Activated CD4-positive, CD25-positive, alpha-beta regulatory T cell treated with anti-CD3 and anti-CD28 coated beads, Interleukin-2, amount 50 U/mL, for 16 hours (primary cell): Measurements from ENCODE around the gene UGT1A10.

Experiments
- DNase-seq: peaks from one replicate; pipeline ENCODE4 v3.0.0-alpha.2; 2020; ENCODE audit warnings: low read depth, low spot score

Gene UGT1A10

GRCh38 chr2:233803994-233804393 is 167.7 kb downstream of the UGT1A10 start:
- no peak for DNase-seq

GRCh38 chr2:233807215-233807865 is 171.1 kb downstream of the UGT1A10 start:
- no peak for DNase-seq

GRCh38 chr2:233807966-233808935 is 172.0 kb downstream of the UGT1A10 start:
- DNase-seq: no peak

GRCh38 chr2:233810385-233810784 is 174.1 kb downstream of the UGT1A10 start:
- DNase-seq: no peak

GRCh38 chr2:233811087-233811486 is 174.8 kb downstream of the UGT1A10 start:
- DNase-seq: no peak

GRCh38 chr2:233811732-233812131 is 175.5 kb downstream of the UGT1A10 start:
- no peak for DNase-seq

GRCh38 chr2:233813236-233814055 is 177.2 kb downstream of the UGT1A10 start:
- no peak for DNase-seq

DNA sequence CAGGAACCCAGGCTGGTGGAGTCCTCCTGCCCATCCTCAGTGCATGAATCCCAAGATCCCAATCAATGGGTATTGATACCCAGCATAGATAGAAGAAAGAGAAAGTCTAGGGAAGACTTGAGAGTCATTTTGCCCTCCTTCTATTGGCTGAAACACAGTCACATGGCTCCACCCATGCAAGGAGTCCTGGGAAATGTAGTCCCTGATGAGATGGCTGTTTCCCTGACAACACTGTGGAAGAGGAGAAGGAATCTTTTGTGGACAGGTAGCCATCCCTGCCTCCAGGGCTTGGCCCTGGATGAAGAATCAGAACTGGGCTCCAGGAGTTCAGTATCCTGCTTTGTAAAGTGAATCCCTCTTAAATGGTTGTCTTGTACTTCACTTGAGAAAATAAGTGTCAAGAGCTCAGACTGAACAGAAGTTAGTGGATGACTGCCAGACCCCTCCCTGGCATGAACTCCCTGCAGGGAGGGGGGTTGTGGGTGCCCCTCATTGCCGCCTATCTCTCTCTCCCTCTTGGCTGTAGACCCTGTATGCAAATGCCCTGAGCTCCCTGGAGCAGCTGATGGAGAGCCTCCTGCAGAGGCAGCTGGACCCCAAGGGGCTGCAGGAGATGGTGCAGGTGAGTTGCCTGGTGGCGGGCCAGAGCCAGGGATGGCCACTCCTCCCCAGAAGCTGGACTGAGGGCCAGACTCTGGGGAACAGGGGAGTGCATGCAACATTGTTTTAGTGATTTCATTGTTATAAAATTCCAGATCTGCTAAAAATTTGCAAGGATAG is 178.0 kb downstream of the UGT1A10 start:
- no peak for DNase-seq

DNA sequence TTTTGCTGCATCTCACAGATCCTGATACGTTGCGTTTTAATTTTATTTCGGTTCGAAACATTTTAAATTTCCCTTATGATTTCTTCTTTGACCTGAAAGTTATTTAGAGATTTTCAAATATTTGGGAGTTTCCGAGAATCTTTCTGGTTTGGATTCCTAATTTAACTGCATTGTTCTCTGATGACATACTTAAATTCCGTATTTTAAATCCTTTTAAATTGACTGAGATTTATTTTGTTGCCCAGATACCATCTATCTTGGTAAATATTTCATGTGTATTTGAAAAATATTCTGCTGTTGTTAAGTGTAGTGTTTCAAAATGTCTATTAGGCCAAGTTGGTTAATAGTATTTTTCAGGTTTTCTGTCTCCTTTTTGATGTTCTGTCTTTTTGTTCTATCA is 179.6 kb downstream of the UGT1A10 start:
- DNase-seq: no peak

GRCh38 chr2:233816334-233816733 is 180.1 kb downstream of the UGT1A10 start:
- no peak for DNase-seq

GRCh38 chr2:233816771-233817170 is 180.5 kb downstream of the UGT1A10 start:
- DNase-seq: no peak

GRCh38 chr2:233817361-233817911 is 181.2 kb downstream of the UGT1A10 start:
- no peak for DNase-seq

DNA sequence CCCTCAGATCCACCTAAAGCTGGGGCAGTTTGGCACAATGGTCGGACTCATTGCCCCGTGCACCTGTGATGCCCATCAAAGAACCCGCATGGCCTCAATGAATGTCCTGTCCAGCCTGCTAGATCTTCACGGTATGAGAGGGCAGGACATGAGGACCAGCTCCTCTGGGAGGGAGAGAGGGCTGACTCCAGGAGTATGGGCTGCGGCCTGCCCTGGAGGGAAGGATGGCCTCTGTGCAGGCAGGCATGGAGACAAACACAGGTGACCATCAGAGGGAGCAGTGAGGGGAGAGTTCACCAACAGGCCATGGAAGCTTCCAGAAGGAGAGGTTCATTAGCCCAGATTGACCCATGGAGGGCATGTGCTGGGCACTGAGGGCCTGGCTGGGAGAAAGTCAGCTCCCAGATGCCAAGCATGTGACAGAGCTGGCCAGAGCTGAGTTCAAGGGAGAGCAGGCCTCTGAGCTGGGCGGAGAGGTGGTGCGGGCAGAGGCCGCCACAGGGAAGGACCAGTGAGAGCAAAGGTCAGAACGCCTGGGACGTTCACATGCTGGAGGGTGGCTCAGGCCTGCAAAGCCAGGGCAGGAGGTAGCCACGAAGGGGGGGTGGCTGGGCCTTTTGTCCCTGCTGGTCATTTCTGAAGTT is 181.9 kb downstream of the UGT1A10 start:
- no peak for DNase-seq

GRCh38 chr2:233818639-233819621 is 182.7 kb downstream of the UGT1A10 start:
- DNase-seq: no peak

DNA sequence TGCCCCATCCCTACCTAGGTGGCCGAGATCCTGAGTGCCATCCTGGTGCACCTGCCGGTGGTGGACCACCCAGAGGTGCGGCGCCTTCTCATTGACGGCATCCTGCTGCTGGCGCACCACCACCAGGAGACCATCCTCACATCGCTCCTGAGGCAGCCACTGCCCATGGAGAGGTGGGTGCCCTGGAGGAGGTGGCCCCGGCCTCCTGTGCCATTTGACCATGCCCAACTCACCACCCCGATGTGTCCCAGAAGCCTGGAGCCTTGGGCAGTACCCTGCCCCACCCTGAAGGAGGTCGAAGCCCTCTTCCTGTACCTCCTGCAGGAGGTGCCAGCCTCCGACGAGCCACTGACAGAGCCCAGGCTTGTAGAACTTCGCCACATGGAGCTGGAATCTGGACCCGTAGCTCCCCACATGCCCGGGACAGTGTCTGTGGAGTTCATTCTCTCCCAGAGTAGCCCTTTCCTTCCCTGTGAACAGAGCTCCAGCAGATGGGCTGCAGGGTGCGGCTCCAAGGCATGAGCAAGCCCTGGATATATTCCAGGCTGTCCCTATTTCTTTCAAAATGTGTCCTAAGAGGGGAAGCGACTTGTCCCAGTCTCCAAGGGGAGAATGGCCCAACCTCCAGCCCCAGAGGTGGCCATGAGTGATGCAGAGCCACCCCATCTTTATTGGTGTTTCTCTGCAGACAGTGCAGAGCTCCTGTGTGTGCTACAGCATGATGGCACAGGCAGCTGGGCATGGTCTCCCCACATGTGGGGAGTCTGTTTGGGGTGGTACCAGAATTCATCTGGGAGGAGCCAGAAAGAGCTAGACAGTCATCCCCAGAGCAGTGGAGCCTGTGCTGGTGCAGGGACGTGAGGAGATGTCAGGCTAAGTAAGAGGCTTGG is 183.9 kb downstream of the UGT1A10 start:
- DNase-seq: no peak

DNA sequence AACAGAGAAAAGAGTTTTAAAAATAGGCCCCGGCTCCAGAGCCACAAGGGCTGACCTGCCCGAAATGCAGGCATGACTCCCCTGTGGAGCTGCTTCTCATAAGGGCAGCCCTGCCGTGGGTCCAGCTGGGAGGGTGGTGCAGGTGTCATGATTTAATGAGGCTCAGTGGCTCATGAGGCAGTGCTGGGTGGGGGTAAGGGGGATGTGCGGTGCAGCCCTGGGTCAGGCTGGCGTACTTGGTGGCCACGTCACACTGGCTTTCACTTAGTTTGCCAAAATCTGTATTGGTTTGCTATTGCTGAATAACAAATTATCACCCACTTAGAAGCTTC is 184.5 kb downstream of the UGT1A10 start:
- no peak for DNase-seq

GRCh38 chr2:233821196-233821595 is 184.9 kb downstream of the UGT1A10 start:
- DNase-seq: no peak

GRCh38 chr2:233821709-233822100 is 185.5 kb downstream of the UGT1A10 start:
- no peak for DNase-seq
